GM12878 (cell line): ENCODE results near the gene CATSPERZ. TPM values are rescaled to one million over a fixed set of nuclear protein-coding genes. Genes with fewer than 3 reads are reported as not detected.

Experiments
- ATAC-seq: fragments of 200-7000 bp; cut with Tn5 transposase; 3 replicates; pipeline ENCODE4 v1.9.1; 2020; ENCODE audit warnings: mild to moderate bottlenecking, moderate library complexity
- BruUV-seq: library from RNA; stranded (reverse); fragments of 400-500 nt; replicated peaks from 2 replicates; lab custom pipeline; 2021; lab: Mats Ljungman, UMichigan
- CTCF ChIA-PET: fragments of 300-600 bp; sonication (Branson Sonifier 250); formaldehyde crosslinking; extraction: SDS; loops from one replicate; lab custom pipeline; 2021; ENCODE audit warnings: inconsistent platforms; lab: Yijun Ruan, JAX
- POLR2A ChIA-PET: fragments of 350-600 bp; formaldehyde crosslinking; extraction: SDS; loops from one replicate; lab custom pipeline; 2021; ENCODE audit warnings: inconsistent platforms; lab: Charles Lee
- RAD21 ChIA-PET: fragments of 300-600 bp; sonication (Branson Sonifier 250); formaldehyde crosslinking; loops from one replicate; lab custom pipeline; 2023; ENCODE audit warnings: antibody characterized with exemption; ENCODE audit not compliant: unreplicated experiment; lab: Charles Lee
- SMC1A ChIA-PET: fragments of 300-600 bp; sonication (Branson Sonifier 250); formaldehyde crosslinking; loops from one replicate; lab custom pipeline; 2023; ENCODE audit not compliant: unreplicated experiment, uncharacterized antibody; lab: Charles Lee
- DNase-seq: peaks from one replicate; pipeline ENCODE4 v3.0.0-alpha.2; 2011; ENCODE audit warnings: low read depth, low spot score
- FAIRE-seq: peaks from 3 replicates; lab custom pipeline; 2011; peaks lifted over from hg19 to GRCh38; lab: Jason Lieb, UNC
- H2AFZ ChIP-seq: 2 replicates; pipeline ENCODE4 v1.6.0; 2011; ENCODE audit warnings: low read depth, low read length, control low read depth; ENCODE audit not compliant: control insufficient read depth
- H3K27ac ChIP-seq: 2 replicates; pipeline ENCODE4 v1.5.1; 2011; ENCODE audit warnings: control low read depth; ENCODE audit not compliant: control insufficient read depth, insufficient read depth
- H3K27me3 ChIP-seq, 2 experiments: replicated peaks in 1 of 2; 2 replicates each; pipeline versions ENCODE4 v1.6.0 to v1.6.1; 2011; ENCODE audit warnings: low read length in 1 of 2; ENCODE audit not compliant: control insufficient read depth in 2 of 2, insufficient read depth in 2 of 2
- H3K36me3 ChIP-seq, 2 experiments: 2 replicates each; pipeline ENCODE4 v1.5.1; 2011; ENCODE audit warnings: low read length in 1 of 2; ENCODE audit not compliant: control insufficient read depth in 2 of 2, insufficient read depth in 2 of 2
- H3K4me1 ChIP-seq: 2 replicates; pipeline ENCODE4 v1.6.1; 2011; ENCODE audit warnings: mild to moderate bottlenecking, low read length, moderate library complexity, mixed read lengths; ENCODE audit not compliant: control insufficient read depth, insufficient read depth
- H3K4me2 ChIP-seq: 2 replicates; pipeline ENCODE4 v1.6.0; 2011; ENCODE audit warnings: control low read depth; ENCODE audit not compliant: control insufficient read depth, insufficient read depth
- H3K4me3 ChIP-seq: fragments of 200-600 bp; sonication (generic); 2 replicates; pipeline ENCODE4 v1.5.1; 2016
- H3K79me2 ChIP-seq: 2 replicates; pipeline ENCODE4 v1.6.0; 2011; ENCODE audit warnings: low read length; ENCODE audit not compliant: control insufficient read depth, insufficient read depth
- H3K9ac ChIP-seq: 2 replicates; pipeline ENCODE4 v1.8.0; 2011; ENCODE audit warnings: low read length, control low read depth, mixed read lengths; ENCODE audit not compliant: control insufficient read depth, insufficient read depth
- H3K9me3 ChIP-seq: replicated peaks from 3 replicates; pipeline ENCODE4 v1.5.1; 2011; ENCODE audit warnings: mild to moderate bottlenecking, low read length; ENCODE audit not compliant: control insufficient read depth, insufficient read depth
- H4K20me1 ChIP-seq: 2 replicates; pipeline ENCODE4 v1.6.0; 2011; ENCODE audit not compliant: control insufficient read depth, insufficient read depth
- CHD4 ChIP-seq: fragments of 200-600 bp; sonication (generic); IDR thresholded peaks from 2 replicates; pipeline ENCODE4 v1.6.1; 2016; ENCODE audit warnings: mild to moderate bottlenecking
- EGR1 ChIP-seq, 2 experiments: IDR thresholded peaks; 1 replicate in 1 of 2; 2 replicates in 1 of 2; pipeline ENCODE4 v1.6.1; 2011 to 2012; ENCODE audit warnings: low read depth in 2 of 2, low read length in 2 of 2, borderline replicate concordance in 1 of 2, mild to moderate bottlenecking in 1 of 2, moderate library complexity in 1 of 2
- HSF1 ChIP-seq: fragments of 150-350 bp; IDR thresholded peaks from 2 replicates; pipeline ENCODE4 v1.6.1; 2014; ENCODE audit warnings: mild to moderate bottlenecking, low read depth, low read length
- SMC3 ChIP-seq: IDR thresholded peaks from 2 replicates; pipeline ENCODE4 v1.6.1; 2011; ENCODE audit warnings: low read length, improper control_type of control experiment, borderline replicate concordance
- YY1 ChIP-seq: IDR thresholded peaks from 2 replicates; pipeline ENCODE4 v1.6.1; 2011; ENCODE audit warnings: low read depth, mild to moderate bottlenecking, low read length
- ZNF622 ChIP-seq: fragments of 450-650 bp; IDR thresholded peaks from 2 replicates; pipeline ENCODE4 v1.6.1; 2017; ENCODE audit warnings: mild to moderate bottlenecking, inconsistent platforms
- WGBS: methylation state at CpG from one replicate; pipeline ENCODE4 v1.1.6; 2016; ENCODE audit warnings: low lambda C conversion rate; ENCODE audit not compliant: insufficient replicate concordance, insufficient coverage; ENCODE audit errors: missing lambda C conversion rate; 5-methylcytosine and 5-hydroxymethylcytosine counted together
- in situ Hi-C: fragments of 300-500 bp; cut with MboI; formaldehyde crosslinking; loops from 9 replicates; pipeline ENCODE4 v1.14.3; 2018; ENCODE audit warnings: mixed read lengths
- intact Hi-C: fragments of 100-400 bp; cut with micrococcal nuclease; formaldehyde crosslinking; loops from one replicate; pipeline ENCODE4 v1.14.2; 2022; ENCODE audit not compliant: unreplicated experiment
- polyA plus RNA-seq, 11 experiments: library from polyadenylated mRNA; depleted of rRNA in 4 of 11; unstranded in 6 of 11; stranded (reverse) in 5 of 11; fragments of >200 nt; fragmentation: Nextera tagmentation in 4 of 11; fragmentation: Illumina TruSeq in 1 of 11; extraction: Ambion mirVana in 4 of 11; extraction: Trizol in 1 of 11; gene quantifications; 1 replicate in 1 of 11; 2 replicates in 10 of 11; pipeline versions ENCODE4 v1.2.1 to v1.2.3, GENCODE V29; 2011 to 2016; ENCODE audit warnings: inconsistent platforms in 2 of 11, missing spikeins in 2 of 11, low read depth in 1 of 11
- total RNA-seq, 4 experiments: library from RNA; depleted of rRNA in 3 of 4; stranded (reverse); fragments of >200 nt in 3 of 4; fragmentation: Illumina TruSeq in 1 of 4; extraction: Trizol in 1 of 4; gene quantifications; 2 replicates each; pipeline versions ENCODE4 v1.2.1 to v1.2.3, GENCODE V29; 2013 to 2021

The CATSPERZ gene
- total and polyA plus RNA-seq, 10 of the 15 experiments (the other 5 are each of a cell fraction or from before 2014, with no cell fraction given) = 0.12 to 0.31 TPM; not detected in 8

- Histone ChIP-seq H3K4me2 (no peak overlapping the region), H3K9me3 (no peaks in the 10 kb centered on the region), H3K4me1 (peaks cover 17% of the 10 kb centered on the region), H3K36me3 (peaks cover 0 to 5% of the 10 kb centered on the region in 2 experiments; a peak in 2 of 4 replicates), H3K79me2 (no peaks in the 10 kb centered on the region; the same call in 1 of the 2 replicates), H3K4me3 (no peak overlapping the region), H2AFZ (no peak overlapping the region), H3K27ac (no peak overlapping the region), H3K27me3 (no peaks in the 10 kb centered on the region), H3K9ac (no peak overlapping the region), H4K20me1 (no peaks in the 10 kb centered on the region)
- no peak for DNase-seq
- in situ Hi-C loops (no loop called here), intact Hi-C loops (no loop called here)
- POLR2A ChIA-PET = interaction anchor here (0.5 to 0.7 kb wide), 4 partner anchors 10 to 1439 kb away, joined by 3 read pairs; no protein-coding TSS in a partner anchor
- no peak for ATAC-seq
- no peak for FAIRE-seq
- 87% methylated on average over 34 of the region's 35 CpGs for WGBS
- SMC1A ChIA-PET = no interaction called here
- TF ChIP-seq EGR1 (IDR thresholded peaks at IDR 0.05; ENCODE audit: borderline replicate concordance in 1 of 2, low read depth in 2 of 2, low read length in 2 of 2) = no peak
- TF ChIP-seq ZNF622 = no peak
- TF ChIP-seq CHD4 = no peak
- TF ChIP-seq HSF1 = no peak
- TF ChIP-seq YY1 = no peak
- TF ChIP-seq SMC3 = no peak
- CTCF ChIA-PET = interaction anchor here (0.9 kb wide), 1 partner anchor 45 kb away, joined by 4 read pairs; the partner anchor contains the start of gene CATSPERZ
- no TSS peak for BruUV-seq
- RAD21 ChIA-PET = no interaction called here
These were observed 44.7 kb upstream of the CATSPERZ start for GRCh38 chr11:64255135-64256128.
